ENCODE measurements around the gene PHF13.
A peak's percentile ranks its signal among the peaks of the same experiment; 100 is the strongest.
"Not testable (repeated sequence)": the region's sequence is repeated elsewhere in the genome, so short reads cannot be mapped to it uniquely, and the experiment has no call there.

Gene PHF13

DNA sequence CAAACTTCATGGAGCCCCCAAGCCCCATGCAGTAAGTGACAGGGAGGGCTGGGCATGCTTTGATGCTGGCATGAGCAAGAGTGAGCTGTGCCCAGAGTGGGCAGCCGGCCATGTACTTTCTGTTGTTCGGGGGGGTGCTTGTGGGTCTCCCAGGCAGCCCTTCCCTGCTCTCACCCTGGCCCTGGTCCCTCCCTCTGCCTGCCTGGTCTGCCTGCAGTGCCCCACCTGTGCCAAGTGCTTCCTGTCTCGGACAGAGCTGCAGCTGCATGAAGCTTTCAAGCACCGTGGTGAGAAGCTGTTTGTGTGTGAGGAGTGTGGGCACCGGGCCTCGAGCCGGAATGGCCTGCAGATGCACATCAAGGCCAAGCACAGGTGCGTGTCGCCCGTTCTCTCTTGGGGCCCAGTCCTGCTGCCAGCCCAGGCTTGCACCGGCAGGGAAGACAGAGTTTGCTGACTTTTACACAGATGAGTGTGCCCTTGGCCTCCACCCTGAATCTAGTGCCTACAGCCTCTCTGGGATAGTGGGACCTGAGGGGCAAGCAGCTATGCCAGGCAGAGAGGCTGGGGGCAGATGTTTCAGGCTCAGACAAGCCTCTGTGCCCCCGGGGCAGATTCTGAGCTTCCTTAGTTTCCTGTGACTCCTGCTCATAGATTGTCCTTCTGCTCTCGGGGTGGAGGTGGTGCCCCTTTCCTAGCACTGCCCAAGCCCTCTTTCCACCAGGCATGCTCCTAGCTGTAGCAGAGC is 26.1 kb upstream of the PHF13 start:
- no peak for DNase-seq

DNA sequence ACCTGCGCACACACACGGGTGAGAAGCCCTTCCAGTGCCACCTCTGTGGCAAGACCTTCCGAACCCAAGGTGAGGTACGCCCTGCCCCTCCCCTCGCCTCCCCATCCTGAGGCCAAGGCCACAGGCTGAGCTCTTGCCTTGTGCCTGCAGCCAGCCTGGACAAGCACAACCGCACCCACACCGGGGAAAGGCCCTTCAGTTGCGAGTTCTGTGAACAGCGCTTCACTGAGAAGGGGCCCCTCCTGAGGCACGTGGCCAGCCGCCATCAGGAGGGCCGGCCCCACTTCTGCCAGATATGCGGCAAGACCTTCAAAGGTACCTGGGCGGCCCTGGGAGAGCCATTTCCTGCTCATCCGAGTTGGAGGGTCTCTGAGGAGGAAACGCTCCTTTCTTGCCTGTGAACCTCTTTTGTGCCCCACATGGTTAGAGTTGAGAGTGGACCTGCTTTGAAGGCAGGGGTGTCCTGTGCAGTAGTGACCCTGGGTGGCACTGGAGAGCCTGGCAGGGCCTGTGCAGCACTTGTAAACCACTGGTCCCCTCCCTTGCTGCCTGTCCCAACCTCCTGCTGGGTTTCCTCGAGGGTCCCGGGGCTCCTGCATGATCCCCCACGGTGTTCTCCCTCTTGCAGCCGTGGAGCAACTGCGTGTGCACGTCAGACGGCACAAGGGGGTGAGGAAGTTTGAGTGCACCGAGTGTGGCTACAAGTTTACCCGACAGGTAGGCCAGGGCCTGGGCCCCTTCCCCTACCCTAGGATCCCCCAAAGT is 25.2 kb upstream of the PHF13 start:
- no peak for DNase-seq

- no peak for DNase-seq
These were observed 24.5 kb upstream of the PHF13 start for GRCh38 chr1:6588893-6589520.

DNA sequence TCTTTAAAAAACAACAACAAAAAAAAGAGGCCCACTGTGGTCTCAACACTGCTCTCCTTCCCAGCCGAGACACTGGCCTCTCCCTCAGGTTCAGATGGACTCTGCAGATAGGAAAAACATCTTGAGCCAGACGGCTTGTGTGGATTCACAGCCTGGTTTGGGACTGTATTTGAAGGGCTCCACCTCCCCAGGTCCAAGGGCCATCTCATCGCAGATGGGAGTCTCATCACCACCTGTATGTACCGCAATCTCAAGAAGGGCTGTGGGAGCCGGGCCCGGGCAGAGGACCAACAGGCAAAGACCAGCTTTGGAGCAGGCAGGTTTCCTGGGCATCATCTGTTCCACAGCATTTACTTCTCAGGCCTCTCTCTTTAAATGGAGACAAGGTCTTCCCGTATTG is 23.5 kb upstream of the PHF13 start:
- DNase-seq, result no peak

DNA sequence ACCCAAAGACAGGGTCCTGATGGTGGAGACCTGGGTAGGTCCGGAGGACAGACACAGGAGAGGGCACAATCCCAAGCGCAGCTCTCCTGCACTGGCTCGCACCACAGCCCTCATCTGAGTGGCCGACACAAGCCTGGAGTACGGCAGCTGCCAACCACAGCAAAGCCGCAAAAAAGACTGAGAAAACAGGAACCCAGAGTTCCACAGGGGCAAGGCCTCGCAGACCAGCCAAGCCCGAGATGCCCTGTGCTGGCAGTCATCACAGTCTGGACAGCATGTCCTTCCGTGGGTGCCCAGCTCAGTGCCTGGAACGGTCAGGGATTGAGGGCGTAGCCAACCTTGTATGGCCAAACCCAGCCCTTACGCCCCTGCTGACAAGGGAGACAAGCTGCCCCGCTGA is 22.3 kb upstream of the PHF13 start:
- DNase-seq, result no peak

GRCh38 chr1:6591644-6592043 is 21.9 kb upstream of the PHF13 start:
- no peak for DNase-seq

- no peak for DNase-seq
These were observed 21.1 kb upstream of the PHF13 start for GRCh38 chr1:6592441-6592840.

GRCh38 chr1:6592865-6593593 is 20.5 kb upstream of the PHF13 start:
- no peak for DNase-seq

- no peak for DNase-seq
These were observed 19.7 kb upstream of the PHF13 start for GRCh38 chr1:6593810-6594209.

DNA sequence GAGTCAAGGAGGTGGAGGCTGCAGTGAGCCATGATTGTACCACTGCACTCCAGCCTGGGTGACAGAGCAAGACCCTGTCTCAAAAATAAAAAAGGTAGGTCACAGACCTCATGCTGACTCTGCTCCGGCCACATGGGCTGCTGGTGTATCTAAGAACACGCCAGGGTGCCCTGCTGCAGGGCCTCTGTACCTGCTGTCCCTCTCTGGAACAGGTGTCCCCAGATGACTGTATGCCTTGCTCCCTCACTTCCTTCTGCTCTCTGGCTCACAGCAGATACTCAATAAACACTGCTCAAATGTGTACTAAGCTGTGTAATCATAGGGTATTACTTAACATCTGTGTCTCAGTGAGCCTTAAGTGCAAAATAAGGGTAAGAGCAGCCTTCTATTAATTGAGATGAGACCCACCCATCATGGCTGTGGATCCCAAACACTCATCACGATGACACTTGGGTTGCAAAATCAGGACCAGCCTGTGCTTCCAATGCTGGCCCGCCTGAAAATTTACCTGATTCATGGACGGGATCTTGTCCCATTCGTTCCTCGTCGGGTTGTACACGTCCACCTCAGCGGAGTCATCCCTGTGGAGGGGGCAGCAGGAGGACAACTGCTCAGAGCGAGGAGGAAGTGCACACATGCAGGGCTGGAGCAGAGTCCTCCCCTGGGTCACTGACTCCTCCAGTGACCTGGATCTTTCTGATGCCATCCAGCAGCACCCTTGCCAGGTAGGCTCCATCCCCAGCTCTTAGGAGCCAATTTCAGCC is 18.4 kb upstream of the PHF13 start:
- DNase-seq, result no peak

DNA sequence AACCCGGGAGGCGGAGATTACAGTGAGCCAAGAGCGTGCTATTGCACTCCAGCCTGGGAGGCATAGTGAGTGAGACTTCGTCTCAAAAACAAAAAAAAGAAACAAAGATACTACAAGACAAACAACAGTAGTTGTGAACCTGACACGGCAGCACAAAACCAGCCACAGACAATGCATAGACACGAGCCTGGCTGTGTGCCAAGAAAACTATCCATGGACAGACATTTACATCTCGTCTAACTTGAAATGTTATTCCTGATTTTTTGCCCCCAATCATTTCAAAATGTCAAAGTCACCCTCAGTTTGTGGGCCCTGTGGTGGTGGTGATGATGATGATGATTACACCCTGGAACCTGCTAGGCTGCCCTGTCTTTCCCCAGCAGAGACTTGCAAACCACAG is 17.2 kb upstream of the PHF13 start:
- DNase-seq, result no peak

GRCh38 chr1:6596886-6597776 is 16.4 kb upstream of the PHF13 start:
- no peak for DNase-seq

DNA sequence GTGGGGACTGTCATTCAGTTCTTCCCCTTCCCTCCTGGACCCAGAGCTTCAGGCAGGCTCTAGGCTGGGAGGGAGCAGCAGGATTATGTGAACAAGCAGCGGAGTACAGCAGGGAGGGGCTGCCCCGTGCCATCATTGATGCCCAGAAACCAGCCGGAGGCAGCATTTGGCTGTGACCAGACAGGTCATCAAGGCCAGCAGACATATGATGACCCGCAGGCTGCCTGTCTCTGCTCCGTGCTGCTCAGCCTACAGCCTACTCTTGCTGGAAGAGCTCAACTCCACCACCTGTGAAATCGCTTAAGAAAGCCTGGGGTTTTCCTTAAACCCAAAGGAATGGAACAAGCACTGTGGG is 15.8 kb upstream of the PHF13 start:
- no peak for DNase-seq

- DNase-seq, result no peak
These were observed 14.2 kb upstream of the PHF13 start for GRCh38 chr1:6599141-6599975.

GRCh38 chr1:6599991-6600390 is 13.5 kb upstream of the PHF13 start:
- DNase-seq, result not testable (repeated sequence)

DNA sequence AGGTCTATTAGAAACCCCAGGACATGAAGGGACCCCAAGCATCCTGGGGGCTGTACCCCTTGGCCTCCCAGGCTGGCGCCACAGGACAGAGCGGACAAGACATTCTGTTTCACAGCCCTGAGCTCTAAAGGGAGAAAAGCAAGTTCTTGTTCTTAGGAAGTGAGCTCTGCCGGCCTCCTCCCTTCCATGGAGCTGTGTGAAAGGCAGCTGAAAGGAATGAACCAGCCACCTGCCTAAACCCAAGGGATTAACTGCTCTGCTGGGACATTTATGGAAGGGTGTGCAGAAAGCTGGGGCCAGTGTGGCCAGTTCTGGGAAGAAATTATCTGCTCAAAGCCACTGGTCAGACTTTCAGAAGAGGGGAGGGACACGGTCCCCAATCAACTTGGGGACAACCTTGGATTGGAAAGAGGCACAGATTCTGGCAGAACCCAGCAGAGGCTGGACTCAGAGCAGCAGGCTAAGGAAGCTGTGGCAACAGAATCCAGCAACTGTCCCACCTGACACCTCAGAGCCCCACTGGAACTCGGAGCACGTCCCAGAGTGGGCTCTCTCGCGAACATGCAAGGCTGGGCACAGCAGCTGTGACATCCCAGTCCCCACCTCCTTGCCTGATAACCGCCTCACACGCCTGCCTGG is 13.0 kb upstream of the PHF13 start:
- DNase-seq, result peak; percentile 49

DNA sequence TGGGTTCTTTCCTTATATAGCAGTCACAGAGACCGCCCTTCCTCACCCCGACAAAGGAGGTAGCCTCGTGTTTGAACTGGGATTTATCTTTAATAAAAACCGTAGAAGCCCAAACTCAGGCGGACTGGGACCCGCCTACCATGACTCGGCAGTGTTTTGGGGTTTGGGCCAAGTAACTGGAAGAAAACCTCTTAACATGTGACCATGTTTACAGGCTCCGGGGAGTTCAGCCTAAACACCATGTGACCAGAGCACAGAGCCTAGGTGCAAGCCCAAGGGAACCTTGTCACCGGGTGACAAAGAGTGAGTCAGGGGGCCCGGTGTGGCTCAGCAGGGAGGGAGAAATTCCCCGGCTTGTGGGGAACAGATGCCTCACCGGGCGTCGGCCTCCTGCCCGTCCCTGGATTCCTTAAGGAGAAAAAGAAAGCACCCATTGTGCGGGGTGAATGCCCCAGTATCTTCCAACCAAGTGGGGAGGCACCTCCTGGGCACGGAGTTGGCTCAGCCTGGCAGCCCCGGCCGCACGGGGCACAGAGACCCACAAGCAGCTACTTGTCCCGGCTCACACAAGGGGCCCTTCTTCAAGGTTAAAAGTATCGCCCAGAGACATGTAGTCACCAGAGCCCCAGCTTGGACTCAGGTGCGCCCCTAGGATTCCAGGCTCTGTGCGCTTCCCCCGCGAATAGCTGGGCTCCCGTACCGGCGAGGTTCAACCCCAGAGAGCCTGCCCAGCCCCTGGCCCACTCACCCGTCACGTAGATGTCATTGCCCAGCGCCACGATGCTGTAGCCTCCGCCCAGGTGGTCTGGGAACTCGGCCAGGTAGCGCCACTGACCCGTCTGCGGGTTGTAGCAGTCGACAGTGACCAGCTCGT is 12.2 kb upstream of the PHF13 start:
- DNase-seq, result peak; percentile 74

DNA sequence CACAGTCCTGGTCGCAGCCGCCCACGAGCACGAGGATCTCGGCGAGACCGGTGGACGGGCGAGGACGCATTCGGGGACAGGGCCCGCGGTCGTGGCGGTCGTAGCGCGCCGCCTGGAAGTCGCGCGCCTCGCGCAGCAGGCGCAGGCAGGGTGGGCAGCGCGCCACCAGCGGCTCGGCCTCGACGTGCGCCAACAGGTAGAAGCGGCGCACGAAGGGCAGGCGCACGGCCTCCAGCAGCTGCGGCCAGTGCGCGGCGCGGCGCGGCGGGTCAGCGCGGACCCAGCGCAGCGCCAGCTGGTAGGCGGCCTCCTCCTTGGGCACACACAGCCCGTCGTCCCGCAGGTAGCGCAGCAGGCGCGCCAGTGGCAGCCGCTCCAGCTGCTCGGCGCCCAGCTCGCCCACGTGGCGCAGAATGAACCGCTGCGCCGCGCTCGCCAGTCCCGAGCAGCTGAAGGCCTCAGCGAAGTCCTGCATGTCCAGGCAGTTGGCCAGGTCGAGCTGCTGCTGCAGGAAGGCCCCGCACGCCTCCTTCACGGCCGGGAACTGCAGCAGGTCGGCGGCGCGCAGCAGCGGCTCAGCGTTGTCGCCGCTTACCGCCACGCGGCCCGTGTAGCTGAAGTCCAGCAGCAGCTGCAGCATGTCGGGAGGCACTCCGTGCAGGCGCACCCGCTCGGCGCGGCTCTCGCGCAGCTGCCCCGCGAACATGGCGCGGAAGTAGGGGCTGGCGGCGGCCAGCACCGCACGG is 11.4 kb upstream of the PHF13 start:
- no peak for DNase-seq

All from eye (tissue), 1 donor.